ENCODE results near the gene ZNF157.

The ZNF157 gene

GRCh38 chrX:47447607-47448006 lies 77.2 kb downstream of the ZNF157 start:
- no peak for DNase-seq

DNA sequence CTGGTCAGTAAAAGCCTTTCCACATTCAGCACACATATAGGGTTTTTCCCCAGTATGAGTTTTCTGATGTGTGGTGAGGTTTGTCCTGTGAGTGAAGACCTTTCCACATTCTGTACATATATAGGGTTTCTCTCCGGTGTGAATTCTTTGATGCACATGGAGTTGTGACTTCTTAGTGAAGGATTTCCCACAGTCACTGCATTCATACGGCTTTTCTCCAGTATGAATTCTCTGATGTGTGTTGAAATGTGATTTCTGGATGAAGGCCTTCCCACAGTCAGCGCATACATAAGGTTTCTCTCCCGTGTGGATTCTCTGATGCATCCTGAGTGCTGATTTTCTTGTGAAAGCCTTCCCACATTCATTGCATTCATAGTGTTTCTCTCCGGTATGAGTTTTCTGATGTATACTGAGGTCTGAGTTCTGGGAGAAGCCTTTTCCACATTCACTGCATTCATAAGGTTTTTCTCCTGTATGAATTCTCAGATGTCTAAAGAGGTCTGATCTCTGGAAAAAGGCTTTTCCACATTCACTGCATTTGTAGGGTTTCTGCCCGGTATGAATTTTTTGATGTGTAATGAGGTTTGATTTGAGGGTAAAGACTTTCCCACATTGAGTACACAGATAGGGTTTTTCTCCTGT lies 77.9 kb downstream of the ZNF157 start:
- no peak for DNase-seq

- no peak for DNase-seq
These were observed 81.7 kb downstream of the ZNF157 start for GRCh38 chrX:47452112-47452511.

DNA sequence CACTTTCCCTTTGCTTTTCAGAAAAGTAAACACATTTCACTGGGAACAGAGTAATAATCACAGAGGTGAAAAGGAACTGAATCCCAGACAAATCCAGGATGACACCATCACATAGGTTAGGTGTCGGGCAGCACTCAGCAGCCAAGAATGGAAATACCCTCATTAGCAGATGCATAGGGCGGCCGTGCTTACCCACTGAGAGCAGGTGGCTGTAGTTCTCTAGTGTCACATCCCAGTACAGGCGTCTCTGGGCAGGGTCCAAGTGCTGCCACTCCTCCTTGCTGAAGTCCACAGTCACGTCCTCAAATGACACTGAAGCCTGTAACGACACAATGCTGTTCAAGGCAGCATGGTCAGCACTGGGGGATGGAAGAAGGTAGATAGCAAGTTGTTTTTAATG lies 85.7 kb downstream of the ZNF157 start:
- DNase-seq, result no peak

GRCh38 chrX:47458528-47458927 lies 88.2 kb downstream of the ZNF157 start:
- peak; percentile 2 for DNase-seq

DNA sequence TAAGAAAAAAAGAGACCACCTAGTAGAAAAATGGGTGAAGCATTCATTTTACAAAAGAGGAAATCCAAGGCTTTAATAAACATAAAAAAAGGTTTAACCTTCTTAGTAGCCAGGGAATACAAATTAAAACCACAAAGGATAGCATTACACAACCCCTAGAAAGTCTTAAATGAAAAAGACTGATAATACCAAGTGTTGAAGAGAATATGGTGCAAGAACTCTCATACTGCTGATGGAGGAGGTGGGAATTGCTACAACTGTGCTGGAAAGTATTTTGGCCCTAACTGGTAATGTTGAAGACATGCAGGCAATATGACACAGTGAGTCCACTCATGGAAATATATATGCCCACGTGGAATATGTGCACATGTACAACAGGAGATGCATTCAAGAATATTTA lies 90.2 kb downstream of the ZNF157 start:
- no peak for DNase-seq
